HS-5 (cell line): ENCODE data around the gene CIDEC.
A peak's percentile ranks its signal among the peaks of the same experiment; 100 is the strongest.
"Not testable (repeated sequence)": the region's sequence is repeated elsewhere in the genome, so short reads cannot be mapped to it uniquely, and the experiment has no call there.

Source experiments
- DNase-seq: peaks from one replicate; pipeline ENCODE4 v3.0.0-alpha.2; 2012; ENCODE audit warnings: low read depth

CIDEC gene

GRCh38 chr3:9875448-9875847 lies 4.6 kb downstream of the CIDEC start:
- no peak for DNase-seq

GRCh38 chr3:9872067-9872466 lies 8.0 kb downstream of the CIDEC start:
- not testable (repeated sequence) for DNase-seq

GRCh38 chr3:9870978-9871377 lies 9.1 kb downstream of the CIDEC start:
- DNase-seq: peak; percentile 55

GRCh38 chr3:9869955-9870354 lies 10.1 kb downstream of the CIDEC start:
- DNase-seq: no peak

GRCh38 chr3:9867106-9867505 lies 12.9 kb downstream of the CIDEC start:
- no peak for DNase-seq

GRCh38 chr3:9866639-9867038 lies 13.4 kb downstream of the CIDEC start:
- no peak for DNase-seq

- not testable (repeated sequence) for DNase-seq
Measured at GRCh38 chr3:9865125-9865637, 14.9 kb downstream of the CIDEC start.

GRCh38 chr3:9864200-9864927 lies 15.7 kb downstream of the CIDEC start:
- DNase-seq: no peak

GRCh38 chr3:9863058-9863772 lies 16.8 kb downstream of the CIDEC start:
- DNase-seq: no peak

- no peak for DNase-seq
Measured at GRCh38 chr3:9862391-9863057, 17.5 kb downstream of the CIDEC start.

- no peak for DNase-seq
Measured at GRCh38 chr3:9861626-9862130, 18.4 kb downstream of the CIDEC start.

GRCh38 chr3:9861201-9861600 lies 18.9 kb downstream of the CIDEC start:
- DNase-seq: no peak

- DNase-seq: no peak
Measured at GRCh38 chr3:9859530-9860025, 20.5 kb downstream of the CIDEC start.

GRCh38 chr3:9855594-9855993 lies 24.5 kb downstream of the CIDEC start:
- DNase-seq: no peak

- DNase-seq: not testable (repeated sequence)
Measured at GRCh38 chr3:9854291-9854940, 25.6 kb downstream of the CIDEC start.

- DNase-seq: no peak
Measured at GRCh38 chr3:9852528-9852927, 27.5 kb downstream of the CIDEC start.

- not testable (repeated sequence) for DNase-seq
Measured at GRCh38 chr3:9851926-9852325, 28.1 kb downstream of the CIDEC start.

- not testable (repeated sequence) for DNase-seq
Measured at GRCh38 chr3:9851383-9851782, 28.7 kb downstream of the CIDEC start.

GRCh38 chr3:9848860-9849259 lies 31.2 kb downstream of the CIDEC start:
- not testable (repeated sequence) for DNase-seq

GRCh38 chr3:9847870-9848269 lies 32.2 kb downstream of the CIDEC start:
- not testable (repeated sequence) for DNase-seq

GRCh38 chr3:9846931-9847488 lies 33.0 kb downstream of the CIDEC start:
- no peak for DNase-seq
